SK-N-SH treated with all-trans-retinoic acid at 6 μM for 48 hours (cell line): ENCODE data around the gene NANOGP8.

ENCODE experiments used
- ATAC-seq: fragments of 200-7000 bp; cut with Tn5 transposase; 3 replicates; pipeline ENCODE4 v1.9.1; 2020; ENCODE audit warnings: mild to moderate bottlenecking, moderate library complexity
- BACH2 ChIP-seq: fragments of 250-450 bp; sonication (Bioruptor Pico); IDR thresholded peaks from 2 replicates; pipeline ENCODE4 v1.9.0; 2021; ENCODE audit warnings: mild to moderate bottlenecking, borderline replicate concordance
- CSDC2 ChIP-seq: fragments of 250-450 bp; sonication (Bioruptor Pico); IDR thresholded peaks from 2 replicates; pipeline ENCODE4 v1.5.0; 2020; ENCODE audit warnings: mild to moderate bottlenecking, moderate library complexity
- ESRRG ChIP-seq: fragments of 250-450 bp; sonication (Bioruptor Pico); IDR thresholded peaks from 2 replicates; pipeline ENCODE4 v1.6.1; 2021; ENCODE audit warnings: mild to moderate bottlenecking
- GLIS3 ChIP-seq: fragments of 250-450 bp; sonication (Bioruptor Pico); IDR thresholded peaks from 2 replicates; pipeline ENCODE4 v1.5.0; 2020; ENCODE audit warnings: mild to moderate bottlenecking, moderate library complexity
- ISL1 ChIP-seq: fragments of 250-450 bp; sonication (Bioruptor Pico); IDR thresholded peaks from 2 replicates; pipeline ENCODE4 v2.1.2; 2022; ENCODE audit warnings: mild to moderate bottlenecking, moderate library complexity
- OSR1 ChIP-seq: fragments of 250-450 bp; sonication (Bioruptor Pico); IDR thresholded peaks from 2 replicates; pipeline ENCODE4 v1.8.0; 2022; ENCODE audit warnings: moderate library complexity, mild to moderate bottlenecking, inconsistent platforms
- PPARA ChIP-seq: fragments of 250-450 bp; sonication (Bioruptor Pico); IDR thresholded peaks from 2 replicates; pipeline ENCODE4 v1.5.0; 2020; ENCODE audit warnings: mild to moderate bottlenecking, borderline replicate concordance
- RARB ChIP-seq: fragments of 250-450 bp; sonication (Bioruptor Pico); IDR thresholded peaks from 2 replicates; pipeline ENCODE4 v1.8.0; 2021; ENCODE audit warnings: mild to moderate bottlenecking, moderate library complexity
- SNAI2 ChIP-seq: fragments of 250-450 bp; sonication (Bioruptor Pico); IDR thresholded peaks from 2 replicates; pipeline ENCODE4 v1.5.0; 2020; ENCODE audit warnings: mild to moderate bottlenecking, moderate library complexity
- TCF4 ChIP-seq: fragments of 250-450 bp; sonication (Bioruptor Pico); IDR thresholded peaks from 2 replicates; pipeline ENCODE4 v1.8.0; 2021; ENCODE audit warnings: mild to moderate bottlenecking, moderate library complexity, borderline replicate concordance
- TOX ChIP-seq: fragments of 250-450 bp; sonication (Bioruptor Pico); IDR thresholded peaks from 2 replicates; pipeline ENCODE4 v1.8.0; 2021; ENCODE audit warnings: mild to moderate bottlenecking, moderate library complexity, borderline replicate concordance
- ZFP3 ChIP-seq: fragments of 250-450 bp; sonication (Bioruptor Pico); IDR thresholded peaks from 2 replicates; pipeline ENCODE4 v1.5.0; 2020; ENCODE audit warnings: mild to moderate bottlenecking, moderate library complexity
- ZFP30 ChIP-seq: fragments of 450-650 bp; formaldehyde crosslinking; IDR thresholded peaks from 2 replicates; pipeline ENCODE4 v1.5.0; 2022; ENCODE audit warnings: mild to moderate bottlenecking, moderate library complexity
- ZNF565 ChIP-seq: fragments of 450-650 bp; formaldehyde crosslinking; conservative IDR thresholded peaks from 2 replicates; pipeline ENCODE4 v1.5.0; 2020; ENCODE audit warnings: low read depth, mild to moderate bottlenecking, moderate library complexity
- ZNF8 ChIP-seq: fragments of 450-650 bp; formaldehyde crosslinking; IDR thresholded peaks from 2 replicates; pipeline ENCODE4 v1.5.0; 2020; ENCODE audit warnings: mild to moderate bottlenecking, moderate library complexity
- TF ChIP-seq, protein P1 (sequence below): fragments of 250-450 bp; sonication (Bioruptor Pico); IDR thresholded peaks from 2 replicates; pipeline ENCODE4 v1.8.0; 2020; ENCODE audit warnings: mild to moderate bottlenecking, moderate library complexity, borderline replicate concordance
- TF ChIP-seq, protein P2 (sequence below): fragments of 250-450 bp; sonication (Bioruptor Pico); IDR thresholded peaks from 2 replicates; pipeline ENCODE4 v1.8.0; 2021; ENCODE audit warnings: low read depth, mild to moderate bottlenecking, moderate library complexity, borderline replicate concordance
- TF ChIP-seq, protein P3 (sequence below): fragments of 250-450 bp; sonication (Bioruptor Pico); IDR thresholded peaks from 2 replicates; pipeline ENCODE4 v1.5.0; 2020; ENCODE audit warnings: mild to moderate bottlenecking, moderate library complexity
- TF ChIP-seq, protein P4 (sequence below): fragments of 250-450 bp; sonication (Bioruptor Pico); IDR thresholded peaks from 2 replicates; pipeline ENCODE4 v1.5.1; 2021; ENCODE audit warnings: mild to moderate bottlenecking, moderate library complexity
- TF ChIP-seq, protein P5 (sequence below): fragments of 250-450 bp; sonication (Bioruptor Pico); IDR thresholded peaks from 2 replicates; pipeline ENCODE4 v1.5.1; 2020; ENCODE audit warnings: low read depth, mild to moderate bottlenecking, moderate library complexity

Gene NANOGP8

DNA sequence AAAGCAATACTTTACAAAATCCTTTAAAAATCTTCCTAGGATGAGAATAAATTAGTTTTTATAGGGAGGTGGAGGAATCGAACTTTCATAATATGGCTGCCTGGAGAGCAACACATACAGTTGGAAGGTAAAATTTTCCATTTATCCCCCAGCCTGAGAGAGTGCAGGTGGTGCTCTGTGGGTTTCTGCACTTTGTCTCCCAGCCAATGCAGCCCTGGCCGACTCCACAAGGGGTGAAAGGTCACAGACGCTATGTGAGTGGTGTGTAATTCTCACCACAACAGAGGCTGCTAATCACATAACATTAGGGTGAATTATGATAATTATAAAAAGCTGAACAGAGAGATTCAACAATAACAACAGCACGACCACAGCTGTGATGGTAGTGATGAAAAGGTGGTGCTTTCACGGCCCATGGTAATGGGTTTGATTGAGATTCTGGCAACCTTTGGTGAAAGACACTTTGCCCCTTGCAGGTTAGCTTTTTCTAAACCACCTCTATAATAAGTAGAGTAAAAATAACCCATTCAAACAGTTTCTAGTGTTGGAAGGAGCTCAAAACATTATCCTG lies 30.1 kb upstream of the NANOGP8 start (continued):
- TF ChIP-seq, protein P1, sequence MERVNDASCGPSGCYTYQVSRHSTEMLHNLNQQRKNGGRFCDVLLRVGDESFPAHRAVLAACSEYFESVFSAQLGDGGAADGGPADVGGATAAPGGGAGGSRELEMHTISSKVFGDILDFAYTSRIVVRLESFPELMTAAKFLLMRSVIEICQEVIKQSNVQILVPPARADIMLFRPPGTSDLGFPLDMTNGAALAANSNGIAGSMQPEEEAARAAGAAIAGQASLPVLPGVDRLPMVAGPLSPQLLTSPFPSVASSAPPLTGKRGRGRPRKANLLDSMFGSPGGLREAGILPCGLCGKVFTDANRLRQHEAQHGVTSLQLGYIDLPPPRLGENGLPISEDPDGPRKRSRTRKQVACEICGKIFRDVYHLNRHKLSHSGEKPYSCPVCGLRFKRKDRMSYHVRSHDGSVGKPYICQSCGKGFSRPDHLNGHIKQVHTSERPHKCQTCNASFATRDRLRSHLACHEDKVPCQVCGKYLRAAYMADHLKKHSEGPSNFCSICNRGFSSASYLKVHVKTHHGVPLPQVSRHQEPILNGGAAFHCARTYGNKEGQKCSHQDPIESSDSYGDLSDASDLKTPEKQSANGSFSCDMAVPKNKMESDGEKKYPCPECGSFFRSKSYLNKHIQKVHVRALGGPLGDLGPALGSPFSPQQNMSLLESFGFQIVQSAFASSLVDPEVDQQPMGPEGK (CRISPR knock-in tag): no peak
- TF ChIP-seq, protein P2, sequence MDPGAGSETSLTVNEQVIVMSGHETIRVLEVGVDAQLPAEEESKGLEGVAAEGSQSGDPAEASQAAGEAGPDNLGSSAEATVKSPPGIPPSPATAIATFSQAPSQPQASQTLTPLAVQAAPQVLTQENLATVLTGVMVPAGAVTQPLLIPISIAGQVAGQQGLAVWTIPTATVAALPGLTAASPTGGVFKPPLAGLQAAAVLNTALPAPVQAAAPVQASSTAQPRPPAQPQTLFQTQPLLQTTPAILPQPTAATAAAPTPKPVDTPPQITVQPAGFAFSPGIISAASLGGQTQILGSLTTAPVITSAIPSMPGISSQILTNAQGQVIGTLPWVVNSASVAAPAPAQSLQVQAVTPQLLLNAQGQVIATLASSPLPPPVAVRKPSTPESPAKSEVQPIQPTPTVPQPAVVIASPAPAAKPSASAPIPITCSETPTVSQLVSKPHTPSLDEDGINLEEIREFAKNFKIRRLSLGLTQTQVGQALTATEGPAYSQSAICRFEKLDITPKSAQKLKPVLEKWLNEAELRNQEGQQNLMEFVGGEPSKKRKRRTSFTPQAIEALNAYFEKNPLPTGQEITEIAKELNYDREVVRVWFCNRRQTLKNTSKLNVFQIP (CRISPR knock-in tag): no peak
- no peak for TF ChIP-seq TOX (CRISPR knock-in tag)
- no peak for TF ChIP-seq ESRRG
- TF ChIP-seq BACH2 (CRISPR knock-in tag): no peak
- TF ChIP-seq PPARA (CRISPR knock-in tag): no peak

DNA sequence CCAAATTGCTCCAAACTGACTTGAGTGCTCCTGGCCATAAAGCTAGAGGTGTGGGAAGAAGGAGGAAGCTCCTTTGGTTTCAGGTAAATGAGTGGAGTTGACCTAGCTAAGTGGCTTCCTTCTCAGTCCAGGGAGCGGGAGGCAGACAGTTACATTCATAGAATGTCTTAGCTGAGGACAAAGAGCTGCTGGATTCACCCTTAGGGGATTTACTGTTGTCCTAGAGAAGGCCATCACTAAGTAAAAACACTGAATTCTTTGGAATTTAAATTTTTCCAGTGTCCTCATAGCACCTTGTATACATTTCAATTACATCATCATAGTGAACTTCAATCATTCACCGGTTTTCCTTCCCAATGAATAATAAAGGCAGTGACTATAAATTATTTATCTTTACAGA lies 27.3 kb upstream of the NANOGP8 start:
- TF ChIP-seq, protein P3, sequence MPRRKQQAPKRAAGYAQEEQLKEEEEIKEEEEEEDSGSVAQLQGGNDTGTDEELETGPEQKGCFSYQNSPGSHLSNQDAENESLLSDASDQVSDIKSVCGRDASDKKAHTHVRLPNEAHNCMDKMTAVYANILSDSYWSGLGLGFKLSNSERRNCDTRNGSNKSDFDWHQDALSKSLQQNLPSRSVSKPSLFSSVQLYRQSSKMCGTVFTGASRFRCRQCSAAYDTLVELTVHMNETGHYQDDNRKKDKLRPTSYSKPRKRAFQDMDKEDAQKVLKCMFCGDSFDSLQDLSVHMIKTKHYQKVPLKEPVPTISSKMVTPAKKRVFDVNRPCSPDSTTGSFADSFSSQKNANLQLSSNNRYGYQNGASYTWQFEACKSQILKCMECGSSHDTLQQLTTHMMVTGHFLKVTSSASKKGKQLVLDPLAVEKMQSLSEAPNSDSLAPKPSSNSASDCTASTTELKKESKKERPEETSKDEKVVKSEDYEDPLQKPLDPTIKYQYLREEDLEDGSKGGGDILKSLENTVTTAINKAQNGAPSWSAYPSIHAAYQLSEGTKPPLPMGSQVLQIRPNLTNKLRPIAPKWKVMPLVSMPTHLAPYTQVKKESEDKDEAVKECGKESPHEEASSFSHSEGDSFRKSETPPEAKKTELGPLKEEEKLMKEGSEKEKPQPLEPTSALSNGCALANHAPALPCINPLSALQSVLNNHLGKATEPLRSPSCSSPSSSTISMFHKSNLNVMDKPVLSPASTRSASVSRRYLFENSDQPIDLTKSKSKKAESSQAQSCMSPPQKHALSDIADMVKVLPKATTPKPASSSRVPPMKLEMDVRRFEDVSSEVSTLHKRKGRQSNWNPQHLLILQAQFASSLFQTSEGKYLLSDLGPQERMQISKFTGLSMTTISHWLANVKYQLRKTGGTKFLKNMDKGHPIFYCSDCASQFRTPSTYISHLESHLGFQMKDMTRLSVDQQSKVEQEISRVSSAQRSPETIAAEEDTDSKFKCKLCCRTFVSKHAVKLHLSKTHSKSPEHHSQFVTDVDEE: no peak
- TF ChIP-seq, protein P2 (CRISPR knock-in tag): no peak
- TF ChIP-seq SNAI2 (CRISPR knock-in tag) (no peak), PPARA (CRISPR knock-in tag) (no peak), ZNF8 (no peak), ZFP3 (no peak), TOX (CRISPR knock-in tag) (no peak), GLIS3 (CRISPR knock-in tag) (no peak), ESRRG (no peak), ISL1 (CRISPR knock-in tag) (no peak), TCF4 (CRISPR knock-in tag) (no peak), OSR1 (CRISPR knock-in tag) (no peak), RARB (CRISPR knock-in tag) (no peak), ZFP30 (CRISPR knock-in tag) (no peak), ZNF565 (CRISPR knock-in tag) (no peak), CSDC2 (no peak), BACH2 (CRISPR knock-in tag) (no peak)
- TF ChIP-seq, protein P4, sequence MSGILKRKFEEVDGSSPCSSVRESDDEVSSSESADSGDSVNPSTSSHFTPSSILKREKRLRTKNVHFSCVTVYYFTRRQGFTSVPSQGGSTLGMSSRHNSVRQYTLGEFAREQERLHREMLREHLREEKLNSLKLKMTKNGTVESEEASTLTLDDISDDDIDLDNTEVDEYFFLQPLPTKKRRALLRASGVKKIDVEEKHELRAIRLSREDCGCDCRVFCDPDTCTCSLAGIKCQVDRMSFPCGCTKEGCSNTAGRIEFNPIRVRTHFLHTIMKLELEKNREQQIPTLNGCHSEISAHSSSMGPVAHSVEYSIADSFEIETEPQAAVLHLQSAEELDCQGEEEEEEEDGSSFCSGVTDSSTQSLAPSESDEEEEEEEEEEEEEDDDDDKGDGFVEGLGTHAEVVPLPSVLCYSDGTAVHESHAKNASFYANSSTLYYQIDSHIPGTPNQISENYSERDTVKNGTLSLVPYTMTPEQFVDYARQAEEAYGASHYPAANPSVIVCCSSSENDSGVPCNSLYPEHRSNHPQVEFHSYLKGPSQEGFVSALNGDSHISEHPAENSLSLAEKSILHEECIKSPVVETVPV: no peak
- TF ChIP-seq, protein P5, sequence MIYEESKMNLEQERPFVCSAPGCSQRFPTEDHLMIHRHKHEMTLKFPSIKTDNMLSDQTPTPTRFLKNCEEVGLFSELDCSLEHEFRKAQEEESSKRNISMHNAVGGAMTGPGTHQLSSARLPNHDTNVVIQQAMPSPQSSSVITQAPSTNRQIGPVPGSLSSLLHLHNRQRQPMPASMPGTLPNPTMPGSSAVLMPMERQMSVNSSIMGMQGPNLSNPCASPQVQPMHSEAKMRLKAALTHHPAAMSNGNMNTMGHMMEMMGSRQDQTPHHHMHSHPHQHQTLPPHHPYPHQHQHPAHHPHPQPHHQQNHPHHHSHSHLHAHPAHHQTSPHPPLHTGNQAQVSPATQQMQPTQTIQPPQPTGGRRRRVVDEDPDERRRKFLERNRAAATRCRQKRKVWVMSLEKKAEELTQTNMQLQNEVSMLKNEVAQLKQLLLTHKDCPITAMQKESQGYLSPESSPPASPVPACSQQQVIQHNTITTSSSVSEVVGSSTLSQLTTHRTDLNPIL: no peak
- TF ChIP-seq, protein P1 (CRISPR knock-in tag): no peak
- no peak for ATAC-seq
